GM12864 (cell line): ENCODE results near the gene GPATCH2.

Source experiments
- DNase-seq: peaks from one replicate; pipeline ENCODE4 v3.0.0-alpha.2; 2011; ENCODE audit warnings: low read depth
- H3K4me3 ChIP-seq: 2 replicates; pipeline ENCODE4 v1.5.1; 2011; ENCODE audit warnings: mild to moderate bottlenecking, low read depth, low read length, control low read depth
- TF ChIP-seq, protein P1 (sequence below): IDR thresholded peaks from 2 replicates; pipeline ENCODE4 v1.5.1; 2011; ENCODE audit warnings: low read depth, mild to moderate bottlenecking, moderate library complexity, low read length, control low read depth, inconsistent platforms; ENCODE audit errors: missing control alignments

Gene GPATCH2

GRCh38 chr1:217437376-217437775 lies 193.5 kb downstream of the GPATCH2 start:
- no peak overlapping the region for H3K4me3 ChIP-seq
- TF ChIP-seq, protein P1, sequence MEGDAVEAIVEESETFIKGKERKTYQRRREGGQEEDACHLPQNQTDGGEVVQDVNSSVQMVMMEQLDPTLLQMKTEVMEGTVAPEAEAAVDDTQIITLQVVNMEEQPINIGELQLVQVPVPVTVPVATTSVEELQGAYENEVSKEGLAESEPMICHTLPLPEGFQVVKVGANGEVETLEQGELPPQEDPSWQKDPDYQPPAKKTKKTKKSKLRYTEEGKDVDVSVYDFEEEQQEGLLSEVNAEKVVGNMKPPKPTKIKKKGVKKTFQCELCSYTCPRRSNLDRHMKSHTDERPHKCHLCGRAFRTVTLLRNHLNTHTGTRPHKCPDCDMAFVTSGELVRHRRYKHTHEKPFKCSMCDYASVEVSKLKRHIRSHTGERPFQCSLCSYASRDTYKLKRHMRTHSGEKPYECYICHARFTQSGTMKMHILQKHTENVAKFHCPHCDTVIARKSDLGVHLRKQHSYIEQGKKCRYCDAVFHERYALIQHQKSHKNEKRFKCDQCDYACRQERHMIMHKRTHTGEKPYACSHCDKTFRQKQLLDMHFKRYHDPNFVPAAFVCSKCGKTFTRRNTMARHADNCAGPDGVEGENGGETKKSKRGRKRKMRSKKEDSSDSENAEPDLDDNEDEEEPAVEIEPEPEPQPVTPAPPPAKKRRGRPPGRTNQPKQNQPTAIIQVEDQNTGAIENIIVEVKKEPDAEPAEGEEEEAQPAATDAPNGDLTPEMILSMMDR = no peak
- no peak for DNase-seq

- no peak for DNase-seq
- H3K4me3 ChIP-seq = no peak overlapping the region
- TF ChIP-seq, protein P1 = no peak
Observed at GRCh38 chr1:217435204-217435603, 195.7 kb downstream of the GPATCH2 start.

GRCh38 chr1:217433664-217434063 lies 197.2 kb downstream of the GPATCH2 start:
- TF ChIP-seq, protein P1 = no peak
- no peak for DNase-seq
- no peak overlapping the region for H3K4me3 ChIP-seq

GRCh38 chr1:217432339-217432738 lies 198.6 kb downstream of the GPATCH2 start:
- TF ChIP-seq, protein P1 = no peak
- no peak for DNase-seq

GRCh38 chr1:217431395-217431794 lies 199.5 kb downstream of the GPATCH2 start:
- no peak for DNase-seq
- no peak overlapping the region for H3K4me3 ChIP-seq
- TF ChIP-seq, protein P1 = peak; percentile 10

More at GRCh38 chr1:217432339-217432738, 198.6 kb downstream of the GPATCH2 start:
- H3K4me3 ChIP-seq = no peak overlapping the region

DNA sequence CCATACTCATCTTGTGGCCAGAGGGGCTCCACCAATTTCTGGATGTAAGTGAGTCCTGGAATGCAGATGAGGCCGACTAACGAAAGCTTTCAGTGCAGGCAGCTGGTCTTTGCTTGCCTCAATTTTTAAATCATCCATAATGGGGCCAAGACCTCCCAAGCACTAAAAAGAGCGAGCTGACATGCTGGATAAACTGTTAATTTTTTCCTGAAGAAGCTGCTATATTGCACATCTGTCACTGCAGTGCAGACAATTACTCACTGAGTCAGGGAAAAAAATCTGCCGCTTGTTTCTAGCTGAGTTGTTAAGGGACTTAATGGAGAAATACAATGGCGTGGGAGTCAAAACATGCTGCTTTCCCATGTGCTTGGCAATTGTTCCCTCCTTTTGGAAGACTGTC lies 205.5 kb downstream of the GPATCH2 start:
- DNase-seq = no peak
- H3K4me3 ChIP-seq = no peak overlapping the region
- TF ChIP-seq, protein P1 = no peak

DNA sequence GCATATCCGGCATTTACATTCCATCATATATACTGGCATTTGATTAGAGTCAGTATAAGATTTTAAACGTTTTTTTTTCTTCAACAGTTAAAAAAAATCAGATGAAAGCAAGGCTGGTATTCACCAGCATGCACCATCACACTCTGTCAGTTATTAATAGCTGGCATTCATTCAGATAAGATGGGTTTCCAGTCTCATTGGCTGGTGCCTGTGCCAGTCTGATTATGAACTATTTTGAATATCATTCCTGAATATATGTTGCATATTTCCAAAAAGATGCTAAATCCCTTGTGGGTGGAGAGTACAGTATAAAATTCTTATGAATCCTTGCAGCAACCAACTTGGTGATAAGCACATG lies 211.7 kb downstream of the GPATCH2 start:
- H3K4me3 ChIP-seq = no peak overlapping the region
- DNase-seq = no peak
- TF ChIP-seq, protein P1 = no peak
